Neural crest cell (in vitro differentiated cells): Measurements from ENCODE around the gene ZNF189. TPM values are rescaled to one million over a fixed set of nuclear protein-coding genes. Genes with fewer than 3 reads are reported as not detected.

Experiments
- DNase-seq: peaks from one replicate; pipeline ENCODE4 v3.0.0; 2021; ENCODE audit warnings: low read depth, mixed read lengths, low spot score
- H3K27ac Mint-ChIP-seq: one replicate; pipeline ENCODE4 v1.8.0; 2021; ENCODE audit warnings: mild to moderate bottlenecking, mixed read lengths; ENCODE audit not compliant: unreplicated experiment
- H3K27me3 Mint-ChIP-seq: 2 replicates; pipeline ENCODE4 v1.8.0; 2021; ENCODE audit warnings: low read depth, mild to moderate bottlenecking, mixed read lengths
- H3K36me3 Mint-ChIP-seq: 2 replicates; pipeline ENCODE4 v1.8.0; 2021; ENCODE audit warnings: low read depth, mild to moderate bottlenecking, mixed read lengths
- H3K4me1 Mint-ChIP-seq: 2 replicates; pipeline ENCODE4 v1.8.0; 2021; ENCODE audit warnings: mixed read lengths
- H3K4me3 Mint-ChIP-seq: one replicate; pipeline ENCODE4 v1.8.0; 2021; ENCODE audit warnings: mild to moderate bottlenecking, mixed read lengths
- H3K9me3 Mint-ChIP-seq: 2 replicates; pipeline ENCODE4 v1.8.0; 2021; ENCODE audit warnings: mixed read lengths
- total RNA-seq: library from RNA; stranded (reverse); gene quantifications from 2 replicates; pipeline ENCODE4 v1.2.1, GENCODE V29; 2021
- TF ChIP-seq, protein P1 (sequence below): fragments of 200-600 bp; sonication (generic); conservative IDR thresholded peaks from 2 replicates; pipeline ENCODE4 v1.5.0; 2021; ENCODE audit warnings: antibody characterized with exemption, mild to moderate bottlenecking

The ZNF189 gene
- total RNA-seq, 1 donor from 2014 or later: 24.0 TPM

- no peaks in the 10 kb centered on the region for H3K36me3 Mint-ChIP-seq
- H3K27ac Mint-ChIP-seq: no peak overlapping the region
- H3K4me1 Mint-ChIP-seq: no peaks in the 10 kb centered on the region
Observed at GRCh38 chr9:101365181-101365580, 33.5 kb upstream of the ZNF189 start.

GRCh38 chr9:101366038-101366756 is 32.5 kb upstream of the ZNF189 start:
- Mint-ChIP-seq H3K27ac (no peak overlapping the region), H3K36me3 (no peaks in the 10 kb centered on the region), H3K4me3 (no peak overlapping the region), H3K4me1 (no peaks in the 10 kb centered on the region), H3K27me3 (no peaks in the 10 kb centered on the region), H3K9me3 (peaks cover 7% of the 10 kb centered on the region)
- TF ChIP-seq, protein P1, sequence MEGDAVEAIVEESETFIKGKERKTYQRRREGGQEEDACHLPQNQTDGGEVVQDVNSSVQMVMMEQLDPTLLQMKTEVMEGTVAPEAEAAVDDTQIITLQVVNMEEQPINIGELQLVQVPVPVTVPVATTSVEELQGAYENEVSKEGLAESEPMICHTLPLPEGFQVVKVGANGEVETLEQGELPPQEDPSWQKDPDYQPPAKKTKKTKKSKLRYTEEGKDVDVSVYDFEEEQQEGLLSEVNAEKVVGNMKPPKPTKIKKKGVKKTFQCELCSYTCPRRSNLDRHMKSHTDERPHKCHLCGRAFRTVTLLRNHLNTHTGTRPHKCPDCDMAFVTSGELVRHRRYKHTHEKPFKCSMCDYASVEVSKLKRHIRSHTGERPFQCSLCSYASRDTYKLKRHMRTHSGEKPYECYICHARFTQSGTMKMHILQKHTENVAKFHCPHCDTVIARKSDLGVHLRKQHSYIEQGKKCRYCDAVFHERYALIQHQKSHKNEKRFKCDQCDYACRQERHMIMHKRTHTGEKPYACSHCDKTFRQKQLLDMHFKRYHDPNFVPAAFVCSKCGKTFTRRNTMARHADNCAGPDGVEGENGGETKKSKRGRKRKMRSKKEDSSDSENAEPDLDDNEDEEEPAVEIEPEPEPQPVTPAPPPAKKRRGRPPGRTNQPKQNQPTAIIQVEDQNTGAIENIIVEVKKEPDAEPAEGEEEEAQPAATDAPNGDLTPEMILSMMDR: no peak
- DNase-seq: no peak

More at GRCh38 chr9:101365181-101365580, 33.5 kb upstream of the ZNF189 start:
- Mint-ChIP-seq H3K9me3 (peaks cover 4% of the 10 kb centered on the region), H3K27me3 (no peaks in the 10 kb centered on the region), H3K4me3 (no peak overlapping the region)
- DNase-seq: no peak
- TF ChIP-seq, protein P1: no peak

GRCh38 chr9:101367323-101367722 is 31.3 kb upstream of the ZNF189 start:
- no peaks in the 10 kb centered on the region for H3K27me3 Mint-ChIP-seq
- H3K36me3 Mint-ChIP-seq: no peaks in the 10 kb centered on the region
- no peak overlapping the region for H3K27ac Mint-ChIP-seq
- peaks cover 9% of the 10 kb centered on the region for H3K9me3 Mint-ChIP-seq
- TF ChIP-seq, protein P1: no peak
- no peak for DNase-seq
- H3K4me3 Mint-ChIP-seq: no peak overlapping the region
- no peaks in the 10 kb centered on the region for H3K4me1 Mint-ChIP-seq

DNA sequence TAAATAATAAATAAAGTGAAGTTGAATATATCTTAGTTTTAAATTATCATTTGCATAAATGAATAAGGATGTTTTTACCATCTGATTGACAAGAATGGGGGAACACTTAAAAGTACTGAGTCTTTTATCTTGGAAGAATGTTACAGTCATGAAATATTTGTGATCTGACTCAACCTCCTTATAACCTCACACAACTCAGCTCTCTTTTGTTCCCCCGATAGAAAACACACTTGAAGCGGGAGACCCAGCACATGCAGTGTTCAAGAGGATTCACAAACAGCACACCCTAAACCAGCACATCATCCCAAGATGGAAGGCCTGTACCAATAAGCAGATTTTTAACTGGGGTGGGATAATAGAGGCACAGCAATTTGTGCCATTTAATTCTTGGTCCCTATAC is 29.4 kb upstream of the ZNF189 start:
- Mint-ChIP-seq H3K27me3 (no peaks in the 10 kb centered on the region), H3K36me3 (no peaks in the 10 kb centered on the region), H3K4me1 (no peaks in the 10 kb centered on the region), H3K27ac (no peak overlapping the region), H3K9me3 (peaks cover 5% of the 10 kb centered on the region), H3K4me3 (no peak overlapping the region)
- TF ChIP-seq, protein P1: no peak
- DNase-seq: no peak

GRCh38 chr9:101369884-101370531 is 28.6 kb upstream of the ZNF189 start:
- Mint-ChIP-seq H3K27me3 (no peaks in the 10 kb centered on the region), H3K27ac (no peak overlapping the region), H3K9me3 (peaks cover 5% of the 10 kb centered on the region), H3K4me3 (no peak overlapping the region), H3K4me1 (no peaks in the 10 kb centered on the region), H3K36me3 (no peaks in the 10 kb centered on the region)
- TF ChIP-seq, protein P1: no peak
- no peak for DNase-seq
